GM19324 (cell line): Measurements from ENCODE around the gene RGS16.

ENCODE experiments used
- ATAC-seq: cut with Tn5 transposase; IDR thresholded peaks from one replicate; pipeline ENCODE4 v1.9.1; 2021; ENCODE audit warnings: mild to moderate bottlenecking, moderate library complexity; ENCODE audit not compliant: unreplicated experiment, low FRiP score

Gene RGS16

DNA sequence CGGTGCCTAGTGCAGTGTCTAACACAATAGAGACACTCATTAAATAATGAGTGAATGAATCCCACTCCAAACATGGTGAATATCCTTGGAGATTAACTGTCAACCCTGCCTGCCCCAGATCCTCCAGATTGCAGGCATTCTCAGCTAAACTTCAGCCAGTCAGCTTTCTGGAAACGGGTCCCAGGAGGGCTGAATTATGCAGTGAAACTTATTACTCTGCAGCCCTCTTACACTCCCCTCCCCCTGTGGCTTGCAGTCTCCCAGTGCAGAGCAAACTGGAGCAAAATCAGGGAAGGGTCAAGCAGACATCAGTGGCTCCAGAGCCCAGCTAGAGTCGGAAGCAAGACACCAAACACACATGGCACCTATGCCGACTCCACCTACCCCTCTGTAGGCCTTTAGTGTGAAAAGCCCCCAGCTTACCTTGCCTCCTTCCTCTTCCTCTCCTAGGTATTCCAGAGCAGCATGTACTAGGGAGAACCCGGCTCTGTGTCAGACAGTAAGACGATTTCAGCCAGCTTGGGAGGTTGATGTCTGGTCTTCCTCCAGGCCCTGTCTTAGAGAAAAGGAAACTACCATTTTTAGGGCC lies 6.5 kb upstream of the RGS16 start:
- ATAC-seq = no peak

DNA sequence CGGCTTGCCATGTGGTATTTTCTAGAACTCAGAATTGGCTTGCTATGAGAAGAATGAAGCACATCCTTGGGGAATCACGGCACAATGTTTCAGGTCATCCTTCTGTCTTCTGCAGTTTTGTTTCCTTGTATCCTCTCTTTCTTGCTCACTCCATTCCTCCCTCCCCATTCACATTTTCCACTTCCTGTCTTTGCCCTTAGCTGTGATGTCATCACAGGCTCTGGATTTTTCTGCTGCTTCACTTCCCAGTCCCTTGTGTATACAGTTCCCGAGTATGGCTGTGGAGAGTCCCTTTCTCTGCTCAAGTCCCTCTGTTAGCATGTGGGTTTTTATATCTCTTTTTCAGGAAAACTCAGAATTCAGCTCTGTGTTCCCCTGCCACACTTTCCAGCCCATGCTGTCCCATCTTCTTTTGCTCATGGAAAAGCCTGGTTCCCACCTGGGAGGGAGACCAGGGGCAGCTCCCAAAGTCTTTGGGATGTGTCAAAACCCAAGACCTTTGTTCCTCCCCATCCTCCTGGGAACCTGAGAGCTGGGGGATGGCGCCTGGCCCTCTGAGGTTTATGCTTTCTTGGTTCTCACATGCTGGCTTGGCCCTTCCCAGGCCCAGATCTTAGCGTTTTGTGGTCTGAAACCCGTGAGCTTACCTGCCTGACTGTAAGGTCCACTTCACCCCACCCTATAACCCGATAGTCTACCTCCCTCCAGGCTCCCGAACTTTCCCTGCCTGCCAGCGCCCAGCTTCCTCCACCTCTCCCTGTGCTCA lies 4.8 kb upstream of the RGS16 start:
- no peak for ATAC-seq

DNA sequence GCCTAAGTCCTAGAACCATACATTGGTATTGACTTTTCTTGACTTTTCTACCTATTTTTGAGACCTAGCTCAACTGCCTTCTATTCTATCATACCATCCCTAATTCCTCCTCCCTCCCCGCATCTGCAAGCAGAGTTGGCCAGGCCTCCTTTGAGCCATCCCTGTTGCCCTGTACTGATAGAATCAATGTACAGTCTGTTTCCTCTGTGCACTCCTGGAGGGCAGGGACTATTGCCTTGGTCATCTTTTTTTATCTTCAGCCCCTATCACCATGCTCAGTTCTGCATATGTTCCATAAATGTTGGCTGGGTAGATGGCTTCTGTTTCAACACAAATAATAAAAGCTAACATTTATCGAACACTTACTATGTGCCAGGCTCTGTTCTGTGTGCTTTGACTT lies 4.0 kb upstream of the RGS16 start:
- ATAC-seq = no peak

DNA sequence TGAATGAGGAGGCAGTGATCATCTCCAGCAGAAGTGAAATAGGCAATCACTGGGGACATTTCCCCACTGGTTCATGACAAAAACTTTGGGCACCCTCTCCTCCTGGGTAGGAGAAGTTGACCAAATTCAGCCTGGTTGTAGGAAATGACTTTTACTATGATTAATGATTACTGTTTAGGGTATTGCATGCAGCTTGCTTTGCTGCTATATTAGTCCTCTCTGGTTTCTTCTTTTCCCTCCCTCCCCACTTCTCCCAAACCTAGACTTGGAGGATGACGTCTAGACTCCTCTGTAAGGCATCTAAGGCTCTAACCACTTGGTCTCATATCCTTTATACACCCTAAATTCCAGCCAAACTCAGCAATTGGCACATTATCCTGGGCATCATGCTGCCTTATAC lies 3.4 kb upstream of the RGS16 start:
- ATAC-seq = no peak

DNA sequence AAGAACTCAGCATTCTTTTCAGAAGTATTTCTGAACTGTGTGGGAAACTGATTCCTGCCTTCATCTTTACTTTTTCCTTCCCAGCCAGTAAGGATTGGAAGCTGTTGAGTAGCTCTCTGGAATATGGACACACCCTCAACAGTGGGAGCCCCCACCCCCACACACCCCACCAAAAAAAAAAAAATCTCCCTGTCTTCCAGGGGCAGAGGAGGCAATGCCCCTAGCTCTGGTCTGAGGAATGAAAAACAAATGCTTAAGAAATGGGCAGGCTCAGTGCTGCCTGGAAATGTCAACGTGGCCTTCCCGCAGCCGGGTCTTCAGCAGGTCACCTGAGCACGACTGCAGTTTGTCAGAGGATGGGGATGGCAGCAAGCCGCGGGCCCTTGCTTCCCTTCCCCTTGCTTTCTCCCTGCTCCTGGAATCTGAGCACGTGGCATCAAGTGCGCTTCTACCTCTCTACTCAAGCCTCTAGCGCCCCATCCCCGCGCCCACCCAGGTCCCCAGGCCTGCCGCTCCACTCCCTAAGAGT lies 479 bp downstream of the RGS16 start:
- ATAC-seq = peak; percentile 16

DNA sequence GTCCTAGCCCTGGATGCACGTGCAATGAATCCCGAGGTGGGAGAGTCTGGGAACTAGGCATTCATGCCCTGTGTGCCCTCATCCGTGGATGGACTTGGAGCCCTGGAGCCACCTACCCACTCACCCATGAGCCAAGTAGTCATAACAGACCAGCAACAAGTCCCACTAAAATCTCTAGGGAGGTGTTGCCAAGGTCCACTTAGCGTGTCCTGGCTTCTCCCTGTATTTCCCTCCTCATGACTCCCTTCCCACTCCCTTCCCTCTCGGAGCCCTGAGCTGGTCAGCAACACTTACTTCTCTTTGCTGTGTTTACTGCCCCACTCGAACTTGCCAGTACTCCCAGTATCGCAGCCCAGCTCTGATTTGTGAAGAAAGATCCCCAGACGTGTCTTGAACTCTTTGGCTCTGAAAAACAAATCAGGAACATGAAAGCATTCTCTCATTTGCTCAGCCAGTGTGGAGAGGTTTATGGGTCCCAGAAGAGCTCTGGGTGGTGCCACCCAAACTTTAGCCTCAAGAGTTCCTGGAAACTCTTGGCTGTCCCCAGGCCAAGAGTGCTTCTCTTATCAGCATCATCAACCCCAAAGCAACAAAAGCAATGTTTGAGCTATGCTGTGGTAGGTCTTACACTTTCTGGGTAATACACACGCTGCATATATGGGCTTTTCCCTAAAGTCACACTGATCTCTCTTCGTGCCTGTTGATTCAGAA lies 1.1 kb downstream of the RGS16 start:
- no peak for ATAC-seq

DNA sequence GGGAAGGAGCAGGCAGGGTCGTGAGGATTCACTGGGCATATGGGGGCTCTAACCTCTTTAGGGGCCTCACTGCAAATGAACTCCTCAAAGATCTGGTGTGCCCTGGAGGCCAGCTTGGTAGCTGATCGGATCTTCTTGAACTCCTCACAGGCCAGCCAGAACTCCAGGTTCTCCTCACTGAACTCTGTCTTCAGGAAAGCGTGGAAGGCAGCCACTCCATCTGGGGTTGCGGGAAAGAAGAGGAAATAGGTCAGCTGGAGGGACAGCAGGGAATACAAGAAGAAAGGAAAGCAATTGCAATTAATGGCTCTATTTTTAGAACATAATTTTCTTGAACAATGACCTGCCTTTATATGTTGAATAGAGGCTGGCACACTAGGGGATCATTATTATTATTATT lies 2.3 kb downstream of the RGS16 start:
- ATAC-seq = no peak

DNA sequence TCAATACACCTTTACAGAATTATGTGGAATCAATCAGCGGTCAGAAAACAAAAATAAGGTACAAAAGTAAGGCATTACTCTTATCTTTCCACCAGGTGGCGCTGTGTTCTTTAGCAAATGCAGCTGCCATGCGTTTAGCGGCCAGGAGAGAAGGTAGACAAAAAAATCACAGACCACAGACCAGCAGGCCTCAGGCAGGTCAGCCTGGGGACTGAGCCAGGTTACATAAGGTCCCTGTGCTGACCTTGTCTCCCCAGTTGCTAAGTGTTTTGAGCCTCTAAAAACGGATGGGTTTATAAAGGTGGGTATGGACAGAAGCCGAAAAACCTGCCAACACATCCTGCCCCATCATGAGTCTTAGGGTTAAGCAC lies 2.8 kb downstream of the RGS16 start:
- ATAC-seq = no peak

DNA sequence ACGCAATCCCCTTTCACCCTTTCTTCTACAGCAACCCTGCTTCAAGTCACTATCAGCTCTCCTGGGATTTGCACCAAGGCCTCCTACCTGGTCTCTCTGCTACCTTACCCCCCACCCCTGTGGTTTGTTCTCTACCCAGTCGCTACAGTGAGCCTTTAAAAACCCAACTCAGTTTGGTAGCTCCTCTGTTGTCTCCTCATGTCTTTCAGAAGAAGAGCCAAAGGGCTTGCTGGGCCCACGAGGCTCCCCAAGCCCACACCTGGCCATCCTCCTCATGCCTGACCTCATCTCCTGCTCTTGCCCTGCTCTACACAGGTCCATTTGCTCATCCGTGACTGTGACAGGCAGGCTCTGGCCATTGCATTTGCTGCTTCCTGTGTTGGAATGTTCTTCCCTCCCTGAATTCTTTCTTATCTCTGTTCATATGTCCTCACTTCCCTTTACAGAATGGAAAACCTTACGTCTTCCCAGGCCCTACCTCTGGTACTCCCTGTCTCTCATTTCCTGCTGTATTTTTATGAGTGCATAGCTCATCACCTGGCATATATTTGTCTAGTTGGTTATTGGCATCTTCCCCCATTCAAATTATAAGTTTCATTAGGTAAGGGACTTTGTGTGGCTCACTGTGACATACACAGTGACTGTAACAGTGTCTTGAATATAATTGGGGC lies 3.3 kb downstream of the RGS16 start:
- no peak for ATAC-seq

DNA sequence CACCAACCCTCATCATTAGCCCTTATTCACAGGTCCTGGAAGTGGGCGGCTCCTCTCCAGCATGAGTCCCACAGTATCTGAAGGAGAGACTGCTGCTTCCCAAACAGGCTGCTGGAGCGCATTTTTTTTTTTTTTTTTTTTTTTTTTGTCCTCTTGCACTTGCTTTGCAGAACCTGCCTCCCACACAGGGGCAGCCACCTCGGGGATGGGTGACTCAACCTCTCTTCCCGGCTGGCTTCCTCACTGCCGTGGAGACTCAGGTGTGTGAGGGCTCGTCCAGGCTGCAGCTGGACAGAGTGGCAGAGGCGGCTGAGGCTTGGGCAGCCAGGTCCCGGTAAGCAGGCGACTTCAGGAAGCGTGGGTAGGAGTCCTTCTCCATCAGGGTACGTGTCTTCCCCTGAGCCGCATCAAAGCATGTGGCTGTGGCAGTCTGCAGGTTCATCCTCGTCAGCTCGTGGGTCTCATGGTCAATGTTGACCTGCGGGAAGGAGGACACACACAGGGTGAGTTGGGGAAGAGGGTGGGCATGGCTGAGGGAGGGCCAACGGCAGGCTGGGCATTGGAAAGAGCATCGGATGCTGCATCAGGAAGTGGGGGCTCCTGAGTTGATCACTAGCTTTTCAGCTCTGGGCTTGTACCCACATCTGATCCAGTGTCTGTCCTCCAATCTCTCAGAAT lies 4.0 kb downstream of the RGS16 start:
- ATAC-seq = no peak

DNA sequence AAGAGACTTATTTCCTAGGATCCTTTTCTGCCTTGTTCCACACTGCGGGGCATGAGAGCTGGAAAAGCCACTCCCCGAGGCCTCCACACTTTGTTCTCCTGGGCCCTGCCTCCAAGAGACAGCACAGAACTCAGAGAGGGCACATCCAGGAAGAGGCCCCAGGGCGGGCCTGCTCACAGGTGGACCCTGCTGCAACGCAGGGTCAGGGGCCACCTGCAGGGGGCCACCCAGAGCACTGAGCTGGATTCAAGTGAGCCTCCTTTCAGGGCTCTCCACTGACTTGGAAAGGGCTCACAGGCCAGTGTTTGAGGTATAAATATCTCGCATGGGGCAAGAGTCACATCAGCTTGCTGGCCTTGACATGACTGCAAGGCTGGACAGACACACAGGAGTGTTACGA lies 4.8 kb downstream of the RGS16 start:
- no peak for ATAC-seq

DNA sequence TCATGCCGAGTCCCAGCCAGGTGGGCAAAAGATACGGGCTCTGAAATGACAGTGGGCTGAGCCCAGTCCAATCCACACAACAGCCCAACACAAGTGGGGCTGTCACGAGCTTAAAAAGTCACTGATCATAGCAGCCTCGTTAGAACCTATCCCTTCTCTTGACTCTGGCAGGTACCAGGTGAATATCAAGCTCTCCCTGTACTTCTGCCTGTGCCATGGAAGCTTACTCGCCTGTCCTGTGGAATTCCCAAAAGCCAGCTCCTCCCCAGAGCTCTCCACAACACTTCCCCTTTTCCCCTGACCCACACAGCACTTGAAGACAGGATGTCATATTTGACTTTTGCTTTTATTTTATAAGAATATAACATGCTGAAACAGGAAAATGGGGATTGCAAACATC lies 5.9 kb downstream of the RGS16 start:
- no peak for ATAC-seq

DNA sequence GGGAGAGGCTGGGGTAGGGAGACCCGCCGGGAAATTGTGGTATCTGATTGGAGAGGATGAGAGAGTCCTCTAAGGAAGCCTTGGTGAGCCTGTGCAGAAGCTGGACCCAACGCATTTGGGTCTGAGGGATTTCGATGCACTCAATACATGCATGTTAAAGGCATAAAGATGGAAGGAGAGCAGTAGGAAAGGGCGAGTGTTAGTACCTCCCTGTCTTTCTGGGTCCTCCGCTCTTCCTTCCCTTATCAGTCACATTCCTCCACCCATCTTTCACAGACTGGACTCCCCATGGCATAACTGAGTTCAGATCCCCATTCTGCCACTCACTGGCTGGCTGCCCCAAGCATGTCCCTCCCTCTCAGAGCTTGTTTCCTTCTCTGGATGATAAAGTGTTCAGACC lies 7.3 kb downstream of the RGS16 start:
- ATAC-seq = no peak

DNA sequence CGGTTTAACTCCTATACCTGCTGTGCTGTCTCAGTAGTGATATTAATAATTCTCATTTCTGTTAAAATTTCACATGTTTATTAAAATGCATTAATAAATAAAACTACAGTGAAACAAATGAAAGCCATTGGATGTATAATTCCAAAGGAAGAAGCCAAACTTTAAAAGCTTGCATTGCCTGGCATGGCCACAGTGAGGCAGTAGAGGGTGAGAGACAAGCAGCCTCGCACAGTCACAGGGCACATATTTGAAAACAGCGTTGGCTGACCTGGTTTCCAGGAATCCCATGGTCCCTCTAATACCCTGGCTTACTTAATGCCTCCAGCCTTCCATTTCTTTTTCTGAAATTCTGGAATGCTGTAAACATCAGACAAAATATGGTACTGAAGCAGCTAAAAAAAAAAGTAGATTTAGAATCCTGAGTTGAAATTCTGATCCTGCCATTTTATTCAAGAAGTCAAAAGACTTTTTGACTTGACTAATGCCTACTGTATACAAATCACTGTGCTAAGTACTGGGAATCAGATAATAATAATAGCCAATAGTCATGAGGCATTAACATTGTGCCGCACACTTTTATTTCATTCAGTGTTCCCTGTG lies 8.4 kb downstream of the RGS16 start:
- ATAC-seq = no peak

DNA sequence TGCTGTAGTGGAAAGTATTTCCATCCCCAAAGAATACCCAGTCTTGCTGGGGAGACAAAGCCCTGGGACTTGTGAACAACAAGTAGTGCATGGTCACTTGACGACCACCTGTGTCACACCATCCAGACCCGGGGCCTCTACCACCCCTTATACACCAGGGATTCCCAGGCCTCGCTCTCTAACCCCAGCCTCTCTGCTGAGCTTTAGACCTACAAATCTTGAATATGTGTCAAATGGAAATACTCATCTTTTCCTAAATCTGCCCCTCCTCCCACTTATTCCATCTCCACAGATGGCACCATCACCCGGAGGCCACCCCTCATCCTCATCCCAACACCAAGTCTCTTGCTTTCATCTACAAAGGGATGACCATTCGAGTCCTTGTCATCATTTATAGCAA lies 14.3 kb downstream of the RGS16 start:
- ATAC-seq = no peak

DNA sequence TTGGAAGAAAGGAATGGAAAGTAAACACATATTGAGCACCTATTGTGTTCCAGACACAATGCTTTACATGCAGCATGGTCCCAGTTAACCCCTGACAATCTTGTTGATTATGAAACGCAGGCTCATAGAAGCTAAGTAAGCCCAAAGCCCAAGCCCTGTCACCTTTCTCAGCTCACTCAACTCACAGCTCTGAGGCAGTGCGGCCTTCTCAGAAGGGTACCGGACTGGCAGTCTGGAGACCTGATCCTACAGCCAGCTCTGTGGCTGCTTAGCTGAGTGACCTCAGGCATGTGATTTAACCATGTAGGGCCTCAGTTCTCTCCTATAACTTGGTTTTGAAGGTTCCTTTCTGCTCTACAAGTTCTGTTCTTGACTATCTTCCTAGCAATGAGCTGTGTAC lies 14.7 kb downstream of the RGS16 start:
- no peak for ATAC-seq

DNA sequence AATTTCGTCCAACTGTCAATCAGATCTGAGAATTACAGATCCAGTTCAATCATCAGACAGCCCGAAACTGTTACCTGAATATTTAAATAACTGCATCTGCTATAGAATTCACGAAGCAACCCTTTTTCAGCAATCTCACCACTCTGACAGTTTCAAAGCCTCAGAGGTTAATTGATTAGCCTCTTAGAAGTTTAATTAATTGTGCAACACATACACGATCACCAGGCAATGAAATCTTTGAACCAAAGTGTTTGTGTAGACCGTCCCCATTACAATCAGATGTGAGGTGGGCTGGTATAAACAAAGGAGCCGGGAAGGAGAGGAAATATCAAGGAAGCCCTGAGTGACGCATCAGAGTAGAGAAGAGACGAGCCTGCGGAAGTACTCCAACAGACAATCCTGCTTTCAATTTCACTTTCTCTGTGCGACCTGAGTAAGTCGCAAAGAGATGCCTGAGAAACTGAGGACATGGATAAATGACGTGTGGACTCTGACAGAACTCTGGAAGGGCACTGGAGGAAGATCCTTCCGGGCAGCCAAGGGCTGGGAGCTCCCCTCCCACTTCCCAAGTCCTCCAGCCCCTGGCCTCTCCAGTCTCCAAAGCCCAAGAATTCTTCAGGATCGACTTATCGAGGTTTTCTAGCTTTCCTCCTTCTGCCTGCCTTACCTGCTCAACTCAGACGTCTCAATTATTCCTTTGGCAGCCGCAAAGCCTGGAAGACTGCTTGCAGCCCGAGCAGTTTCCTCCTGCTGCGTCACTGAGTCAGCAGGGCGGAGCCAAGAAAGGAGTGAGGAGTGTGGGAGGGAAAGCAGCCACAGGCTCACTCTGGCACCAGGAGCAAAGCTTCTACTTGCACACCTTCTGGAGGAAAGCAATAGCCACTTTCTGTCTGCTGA lies 15.4 kb downstream of the RGS16 start, which contains the start of gene RNASEL:
Gene RNASEL (minus strand): TSS at position 757 of the 897 bp plus-strand sequence. CDS start 2,450 bp downstream, outside the sequence.
- peak; percentile 70 for ATAC-seq

DNA sequence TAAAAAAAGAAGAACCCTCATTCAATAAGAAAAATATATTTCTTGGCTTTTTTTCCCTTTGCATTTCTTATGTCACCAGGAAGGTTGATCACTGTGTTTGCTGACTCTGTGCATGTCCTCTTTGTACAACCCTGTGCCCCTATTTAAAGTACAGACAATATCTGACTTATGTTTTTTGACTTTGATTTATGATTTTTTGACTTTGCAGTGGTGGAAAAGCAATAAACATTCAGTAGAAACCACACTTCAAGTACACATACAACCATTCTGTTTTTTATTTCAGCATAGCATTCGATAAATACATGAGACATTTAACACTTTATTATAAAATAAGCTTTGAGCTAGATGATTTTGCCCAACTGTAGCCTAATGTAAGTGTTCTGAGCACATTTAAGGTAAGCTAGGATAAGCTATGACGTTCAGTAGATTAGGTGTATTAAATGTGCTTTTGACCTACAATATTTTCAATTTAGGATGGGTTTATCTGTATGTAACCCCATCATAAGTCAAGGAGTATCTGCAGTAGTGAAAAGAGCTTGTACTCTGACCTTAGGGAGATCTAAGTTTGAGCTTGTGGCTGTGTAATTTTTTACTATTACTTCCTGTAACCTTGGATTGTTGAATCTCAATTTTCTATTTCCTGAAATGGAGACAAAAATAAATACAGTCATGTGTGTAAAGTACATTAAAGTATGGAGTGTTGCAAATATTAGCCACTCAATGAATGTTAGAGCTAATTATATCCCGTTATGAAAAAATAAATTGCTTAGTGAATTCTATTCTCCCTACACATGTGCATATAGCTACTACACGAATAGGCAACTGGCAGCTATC lies 16.3 kb downstream of the RGS16 start:
- peak; percentile 11 for ATAC-seq
